Lower leg skin (tissue), 3 donors: Measurements from ENCODE around the gene ZNF300.

Experiments used
- POLR2A ChIP-seq, 2 donors: fragments of 450-650 bp; IDR thresholded peaks; one replicate each; pipeline ENCODE4 v1.6.1; 2016 to 2017; ENCODE audit warnings: antibody characterized with exemption in 2 of 2, mild to moderate bottlenecking in 1 of 2, moderate library complexity in 1 of 2
- TF ChIP-seq, protein P1 (sequence below), 3 donors: fragments of 450-650 bp; IDR thresholded peaks; one replicate each; pipeline ENCODE4 v1.5.1; 2016; ENCODE audit warnings: antibody characterized with exemption in 3 of 3, mild to moderate bottlenecking in 3 of 3, moderate library complexity in 2 of 3

DNA sequence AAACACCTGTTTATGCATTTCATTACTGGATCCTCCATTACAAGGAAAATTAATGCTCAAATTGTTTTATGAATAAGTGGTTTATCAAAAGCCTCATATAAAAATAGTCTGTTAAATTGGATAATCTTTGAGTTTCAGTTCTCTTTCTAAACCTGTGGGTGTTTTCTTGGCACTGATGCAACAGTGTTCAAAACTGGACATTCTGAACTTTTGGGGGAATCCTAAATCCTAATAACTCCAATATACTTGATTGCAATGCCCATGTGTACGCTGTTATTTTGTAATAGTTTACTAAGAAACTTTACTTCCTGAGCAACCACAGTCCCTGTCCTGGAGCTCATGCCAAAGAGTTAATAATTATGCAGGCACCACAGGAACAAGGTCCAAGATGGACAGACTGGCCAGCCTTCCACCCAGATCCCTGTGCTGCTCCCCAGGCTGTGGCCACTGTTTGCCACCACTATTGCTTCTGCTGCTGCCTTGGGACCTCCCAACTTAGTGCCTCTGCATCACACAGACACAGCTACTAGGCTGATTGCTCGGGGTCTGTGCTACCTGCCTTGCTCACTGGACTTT lies 44.4 kb downstream of the ZNF300 start:
- no peak for TF ChIP-seq POLR2A (IDR thresholded peaks at IDR 0.05)
- TF ChIP-seq, protein P1, sequence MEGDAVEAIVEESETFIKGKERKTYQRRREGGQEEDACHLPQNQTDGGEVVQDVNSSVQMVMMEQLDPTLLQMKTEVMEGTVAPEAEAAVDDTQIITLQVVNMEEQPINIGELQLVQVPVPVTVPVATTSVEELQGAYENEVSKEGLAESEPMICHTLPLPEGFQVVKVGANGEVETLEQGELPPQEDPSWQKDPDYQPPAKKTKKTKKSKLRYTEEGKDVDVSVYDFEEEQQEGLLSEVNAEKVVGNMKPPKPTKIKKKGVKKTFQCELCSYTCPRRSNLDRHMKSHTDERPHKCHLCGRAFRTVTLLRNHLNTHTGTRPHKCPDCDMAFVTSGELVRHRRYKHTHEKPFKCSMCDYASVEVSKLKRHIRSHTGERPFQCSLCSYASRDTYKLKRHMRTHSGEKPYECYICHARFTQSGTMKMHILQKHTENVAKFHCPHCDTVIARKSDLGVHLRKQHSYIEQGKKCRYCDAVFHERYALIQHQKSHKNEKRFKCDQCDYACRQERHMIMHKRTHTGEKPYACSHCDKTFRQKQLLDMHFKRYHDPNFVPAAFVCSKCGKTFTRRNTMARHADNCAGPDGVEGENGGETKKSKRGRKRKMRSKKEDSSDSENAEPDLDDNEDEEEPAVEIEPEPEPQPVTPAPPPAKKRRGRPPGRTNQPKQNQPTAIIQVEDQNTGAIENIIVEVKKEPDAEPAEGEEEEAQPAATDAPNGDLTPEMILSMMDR (IDR thresholded peaks at IDR 0.05) = no peak
